Neural progenitor cell (in vitro differentiated cells): Measurements from ENCODE around the gene UBE2O. TPM values are rescaled to one million over a fixed set of nuclear protein-coding genes. Genes with fewer than 3 reads are reported as not detected.
A peak's percentile ranks its signal among the peaks of the same experiment; 100 is the strongest.

Experiments used
- DNase-seq: peaks from one replicate; pipeline ENCODE4 v3.0.0-alpha.2; 2016; ENCODE audit warnings: low spot score
- H2AFZ ChIP-seq: fragments of 200-600 bp; sonication (generic); replicated peaks from 2 replicates; pipeline ENCODE4 v1.6.1; 2016; ENCODE audit warnings: antibody characterized with exemption
- H3F3A ChIP-seq: fragments of 200-600 bp; sonication (generic); 2 replicates; pipeline ENCODE4 v1.6.1; 2016; ENCODE audit warnings: antibody characterized with exemption, low read depth
- H3K27ac ChIP-seq: fragments of 200-600 bp; sonication (generic); 2 replicates; pipeline ENCODE4 v1.5.1; 2016; ENCODE audit warnings: mild to moderate bottlenecking
- H3K27me3 ChIP-seq: fragments of 200-600 bp; sonication (generic); 2 replicates; pipeline ENCODE4 v1.6.1; 2016; ENCODE audit warnings: mild to moderate bottlenecking, moderate library complexity
- H3K36me3 ChIP-seq: fragments of 200-600 bp; sonication (generic); 2 replicates; pipeline ENCODE4 v1.5.1; 2016
- H3K4me1 ChIP-seq: fragments of 200-600 bp; sonication (generic); 2 replicates; pipeline ENCODE4 v1.6.1; 2016; ENCODE audit warnings: mixed run types
- H3K4me2 ChIP-seq: fragments of 200-600 bp; sonication (generic); 2 replicates; pipeline ENCODE4 v1.6.1; 2016
- H3K4me3 ChIP-seq: fragments of 200-600 bp; sonication (generic); 2 replicates; pipeline ENCODE4 v1.5.1; 2016
- H3K79me2 ChIP-seq: fragments of 200-600 bp; sonication (generic); 2 replicates; pipeline ENCODE4 v1.6.1; 2016; ENCODE audit warnings: low read depth
- H3K9ac ChIP-seq: fragments of 200-600 bp; sonication (generic); 2 replicates; pipeline ENCODE4 v1.6.1; 2016
- H3K9me3 ChIP-seq: fragments of 200-600 bp; sonication (generic); 2 replicates; pipeline ENCODE4 v1.5.1; 2016; ENCODE audit warnings: low read depth
- H4K20me1 ChIP-seq: fragments of 200-600 bp; sonication (generic); 2 replicates; pipeline ENCODE4 v1.6.1; 2016; ENCODE audit warnings: low read depth
- H3K27ac Mint-ChIP-seq: 3 replicates; pipeline ENCODE4 v1.8.0; 2021; ENCODE audit warnings: mixed read lengths
- H3K27me3 Mint-ChIP-seq: 2 replicates; pipeline ENCODE4 v1.8.0; 2022; ENCODE audit warnings: low read depth, mild to moderate bottlenecking, inconsistent platforms, moderate library complexity, mixed read lengths; ENCODE audit not compliant: insufficient read depth
- H3K36me3 Mint-ChIP-seq: 3 replicates; pipeline ENCODE4 v1.8.0; 2021; ENCODE audit warnings: mixed read lengths
- H3K4me1 Mint-ChIP-seq: 3 replicates; pipeline ENCODE4 v1.8.0; 2021; ENCODE audit warnings: mixed read lengths
- H3K4me3 Mint-ChIP-seq: 3 replicates; pipeline ENCODE4 v1.8.0; 2021; ENCODE audit warnings: mild to moderate bottlenecking, moderate library complexity, mixed read lengths
- H3K9me3 Mint-ChIP-seq: 3 replicates; pipeline ENCODE4 v1.8.0; 2020; ENCODE audit warnings: mixed read lengths
- CTCF ChIP-seq: fragments of 200-600 bp; sonication (generic); IDR thresholded peaks from 2 replicates; pipeline ENCODE4 v1.5.1; 2017; ENCODE audit warnings: antibody characterized with exemption, mild to moderate bottlenecking
- EZH2 ChIP-seq: fragments of 200-600 bp; sonication (generic); IDR thresholded peaks from 2 replicates; pipeline ENCODE4 v1.6.1; 2017; ENCODE audit warnings: antibody characterized with exemption, mild to moderate bottlenecking, moderate library complexity
- EZH2phosphoT487 ChIP-seq: fragments of 200-600 bp; sonication (generic); IDR thresholded peaks from 2 replicates; pipeline ENCODE4 v1.6.1; 2017; ENCODE audit warnings: antibody characterized with exemption
- total RNA-seq: library from RNA; depleted of rRNA; stranded (reverse); fragments of >200 nt; gene quantifications from 2 replicates; pipeline ENCODE4 v1.2.3, GENCODE V29; 2015; ENCODE audit warnings: low replicate concordance

UBE2O gene
- total RNA-seq, 1 donor from 2014 or later = 20.6 TPM

- H3K9ac ChIP-seq = no peak overlapping the region
- H3K27me3 ChIP-seq = no peaks in the 10 kb centered on the region
- peaks cover 55% of the 10 kb centered on the region for H4K20me1 ChIP-seq
- H3K27me3 Mint-ChIP-seq = peaks cover 9% of the 10 kb centered on the region
- peaks cover 5% of the 10 kb centered on the region for H3K9me3 Mint-ChIP-seq
- peaks cover 60% of the 10 kb centered on the region for H3K79me2 ChIP-seq
- no peaks in the 10 kb centered on the region for H3F3A ChIP-seq
- H3K36me3 Mint-ChIP-seq = peaks cover 31% of the 10 kb centered on the region
- H3K9me3 ChIP-seq = no peaks in the 10 kb centered on the region
- no peak overlapping the region for H2AFZ ChIP-seq
- DNase-seq = no peak
- no peak overlapping the region for H3K4me3 ChIP-seq
- no peaks in the 10 kb centered on the region for H3K4me1 ChIP-seq
- no peak overlapping the region for H3K27ac Mint-ChIP-seq
- no peak overlapping the region for H3K27ac ChIP-seq
- H3K4me1 Mint-ChIP-seq = peaks cover 10% of the 10 kb centered on the region
- no peak overlapping the region for H3K4me2 ChIP-seq
- TF ChIP-seq EZH2phosphoT487 (no peak), CTCF (no peak), EZH2 (no peak)
- H3K36me3 ChIP-seq = no peaks in the 10 kb centered on the region
- no peak overlapping the region for H3K4me3 Mint-ChIP-seq
Measured at GRCh38 chr17:76420356-76421043, 32.5 kb downstream of the UBE2O start.

- H3K4me3 ChIP-seq = no peak overlapping the region
- no peaks in the 10 kb centered on the region for H3F3A ChIP-seq
- Mint-ChIP-seq H3K4me1 (peaks cover 16% of the 10 kb centered on the region), H3K27me3 (peaks cover 9% of the 10 kb centered on the region), H3K9me3 (peaks cover 5% of the 10 kb centered on the region), H3K27ac (peak overlapping the region; percentile 29), H3K36me3 (peaks cover 31% of the 10 kb centered on the region), H3K4me3 (no peak overlapping the region)
- peaks cover 61% of the 10 kb centered on the region for H4K20me1 ChIP-seq
- peaks cover 60% of the 10 kb centered on the region for H3K79me2 ChIP-seq
- no peak overlapping the region for H2AFZ ChIP-seq
- no peak overlapping the region for H3K4me2 ChIP-seq
- no peak overlapping the region for H3K9ac ChIP-seq
- no peaks in the 10 kb centered on the region for H3K36me3 ChIP-seq
- no peaks in the 10 kb centered on the region for H3K27me3 ChIP-seq
- TF ChIP-seq EZH2 (no peak), CTCF (no peak), EZH2phosphoT487 (no peak)
- no peaks in the 10 kb centered on the region for H3K9me3 ChIP-seq
- H3K27ac ChIP-seq = no peak overlapping the region
- DNase-seq = no peak
- no peaks in the 10 kb centered on the region for H3K4me1 ChIP-seq
Measured at GRCh38 chr17:76419576-76420260, 33.2 kb downstream of the UBE2O start.

GRCh38 chr17:76417499-76418143 is 35.3 kb downstream of the UBE2O start:
- H3K4me1 ChIP-seq = peaks cover 8% of the 10 kb centered on the region

More at GRCh38 chr17:76417499-76418143, 35.3 kb downstream of the UBE2O start:
- Mint-ChIP-seq H3K4me1 (peaks cover 28% of the 10 kb centered on the region), H3K27me3 (peaks cover 9% of the 10 kb centered on the region), H3K36me3 (peaks cover 26% of the 10 kb centered on the region), H3K4me3 (no peak overlapping the region), H3K9me3 (peaks cover under 1% of the 10 kb centered on the region), H3K27ac (no peak overlapping the region)
- Histone ChIP-seq H3K9ac (no peak overlapping the region), H3K27ac (no peak overlapping the region), H3K4me3 (no peak overlapping the region), H3K27me3 (no peaks in the 10 kb centered on the region), H3K79me2 (peaks cover 70% of the 10 kb centered on the region), H3K9me3 (no peaks in the 10 kb centered on the region), H3K4me2 (no peak overlapping the region), H2AFZ (no peak overlapping the region), H3F3A (no peaks in the 10 kb centered on the region), H4K20me1 (peaks cover 76% of the 10 kb centered on the region), H3K36me3 (no peaks in the 10 kb centered on the region)
- TF ChIP-seq EZH2 (no peak), EZH2phosphoT487 (no peak), CTCF (no peak)
- no peak for DNase-seq
